Activated CD8-positive, alpha-beta memory T cell treated with anti-CD3 and anti-CD28 coated beads for 1 hour (primary cell): ENCODE measurements around the gene HOXA3.

Experiments used
- DNase-seq, 2 donors: peaks; one replicate each; pipeline ENCODE4 v3.0.0-alpha.2; 2020; ENCODE audit warnings: low read depth in 1 of 2; ENCODE audit errors: extremely low read depth in 1 of 2

The HOXA3 gene

DNA sequence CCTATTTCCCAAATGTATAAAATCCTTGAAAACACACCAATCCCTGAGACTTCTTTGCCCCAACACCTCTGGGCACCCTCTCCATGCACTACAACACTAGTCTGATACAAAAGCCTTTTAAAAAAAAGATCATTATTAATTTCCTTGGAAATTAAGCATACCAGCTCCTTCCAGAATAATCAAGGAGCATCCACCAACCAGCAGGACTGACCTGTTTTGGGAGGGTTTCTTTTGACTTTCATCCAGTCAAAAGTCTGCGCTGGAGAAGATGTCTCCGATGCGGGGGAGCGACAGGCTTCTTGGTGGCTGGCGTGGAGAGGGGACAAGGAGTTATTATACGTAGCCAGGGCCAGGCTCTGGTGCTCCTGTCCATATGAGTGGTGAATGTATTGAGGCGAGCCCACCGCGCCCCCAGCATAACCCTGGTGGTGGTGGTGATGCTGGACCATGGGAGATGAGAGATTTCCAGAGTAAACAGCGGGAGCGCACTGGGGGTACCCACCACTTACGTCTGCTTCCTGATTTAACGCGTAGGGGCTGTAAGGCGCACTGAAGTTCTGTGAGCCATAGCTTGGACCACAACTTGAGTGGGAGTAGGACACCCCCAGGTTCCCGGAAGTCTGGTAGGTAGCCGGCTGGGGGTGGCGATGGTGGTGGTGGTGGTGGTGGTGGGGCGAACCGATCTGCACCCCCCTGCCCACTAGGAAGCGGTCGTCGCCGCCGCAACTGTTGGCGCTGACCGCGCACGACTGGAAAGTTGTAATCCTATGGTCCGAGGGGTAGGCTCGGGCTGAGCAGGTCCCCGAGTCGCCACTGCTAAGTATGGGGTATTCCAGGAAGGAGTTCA, 57.1 kb downstream of the HOXA3 start:
- DNase-seq: no peak

DNA sequence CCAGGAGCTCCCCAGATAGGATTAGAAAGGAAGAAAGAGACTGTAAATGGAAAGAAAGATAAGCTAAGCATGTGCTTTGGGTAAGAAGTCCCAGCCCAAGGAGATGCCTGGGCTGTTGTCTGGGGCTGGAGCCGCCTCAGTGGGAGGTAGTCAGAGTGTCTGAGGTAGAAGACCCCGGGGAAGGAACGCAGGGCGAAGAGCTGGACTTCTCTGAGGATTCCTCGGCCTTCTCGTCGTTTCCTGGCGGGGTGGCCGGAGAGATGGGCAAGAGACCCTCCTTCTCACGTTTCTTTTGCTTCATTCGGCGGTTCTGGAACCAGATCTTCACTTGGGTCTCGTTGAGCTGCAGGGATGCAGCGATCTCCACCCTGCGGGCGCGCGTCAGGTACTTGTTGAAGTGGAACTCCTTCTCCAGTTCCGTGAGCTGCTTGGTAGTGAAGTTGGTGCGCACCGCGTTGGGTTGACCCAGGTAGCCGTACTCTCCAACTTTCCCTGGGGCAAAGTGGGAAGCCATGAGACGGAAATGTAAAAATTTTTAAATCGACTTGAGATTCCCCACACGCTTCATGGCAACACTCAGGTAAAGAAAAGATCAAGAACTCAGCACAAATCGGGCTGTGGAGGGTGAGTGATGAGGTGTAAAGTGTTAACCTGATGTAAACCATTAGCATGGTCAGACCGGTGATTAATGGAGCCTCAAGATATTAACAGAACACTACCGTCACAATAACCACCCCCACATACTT, 57.9 kb downstream of the HOXA3 start:
- DNase-seq: no peak

DNA sequence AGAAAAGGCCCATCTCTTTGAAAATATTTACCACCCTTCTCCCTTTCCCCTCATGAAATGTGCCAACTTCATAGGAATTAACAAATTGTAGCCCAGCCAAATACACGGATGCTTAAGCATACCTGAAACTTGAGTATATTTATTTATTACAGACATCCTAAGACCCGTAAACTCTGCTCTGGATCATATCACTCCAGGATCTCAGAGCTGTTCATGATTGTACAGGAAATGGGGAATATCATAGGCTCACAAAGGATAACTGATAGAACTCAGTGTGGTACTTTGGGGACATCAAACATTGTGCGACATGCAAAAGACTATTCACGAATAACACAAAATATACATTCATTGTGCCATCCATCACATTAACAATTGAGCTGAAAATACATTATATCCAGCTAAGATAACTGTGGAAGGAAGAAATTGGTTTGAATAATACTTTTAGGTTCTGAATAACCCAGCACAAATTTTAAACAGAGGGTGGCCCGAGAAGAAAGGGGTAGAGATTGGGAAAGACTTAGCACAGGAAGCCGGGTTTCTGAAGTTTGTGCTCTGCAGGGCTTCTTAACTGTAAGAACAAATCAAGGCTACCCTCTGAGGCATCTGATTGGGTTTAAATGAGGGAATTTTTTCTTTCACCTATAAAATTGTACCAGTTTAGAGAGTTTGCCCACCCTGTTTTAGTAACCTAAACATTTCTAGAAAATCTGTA, 59.0 kb downstream of the HOXA3 start:
- DNase-seq: no peak

DNA sequence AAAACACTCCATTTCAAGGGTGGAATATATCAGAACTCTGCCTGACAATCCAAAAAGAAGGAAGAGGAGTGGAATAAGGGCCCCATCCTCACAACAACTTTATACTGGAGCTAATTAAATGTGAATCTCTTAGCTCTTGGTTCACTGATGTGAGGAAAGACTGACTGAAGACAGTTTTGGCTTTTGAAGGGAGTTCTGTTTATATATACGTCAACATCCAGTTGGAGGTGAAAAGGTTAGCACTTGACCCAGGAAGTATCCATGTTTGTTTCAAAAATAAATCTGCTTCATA, 59.6 kb downstream of the HOXA3 start:
- no peak for DNase-seq

DNA sequence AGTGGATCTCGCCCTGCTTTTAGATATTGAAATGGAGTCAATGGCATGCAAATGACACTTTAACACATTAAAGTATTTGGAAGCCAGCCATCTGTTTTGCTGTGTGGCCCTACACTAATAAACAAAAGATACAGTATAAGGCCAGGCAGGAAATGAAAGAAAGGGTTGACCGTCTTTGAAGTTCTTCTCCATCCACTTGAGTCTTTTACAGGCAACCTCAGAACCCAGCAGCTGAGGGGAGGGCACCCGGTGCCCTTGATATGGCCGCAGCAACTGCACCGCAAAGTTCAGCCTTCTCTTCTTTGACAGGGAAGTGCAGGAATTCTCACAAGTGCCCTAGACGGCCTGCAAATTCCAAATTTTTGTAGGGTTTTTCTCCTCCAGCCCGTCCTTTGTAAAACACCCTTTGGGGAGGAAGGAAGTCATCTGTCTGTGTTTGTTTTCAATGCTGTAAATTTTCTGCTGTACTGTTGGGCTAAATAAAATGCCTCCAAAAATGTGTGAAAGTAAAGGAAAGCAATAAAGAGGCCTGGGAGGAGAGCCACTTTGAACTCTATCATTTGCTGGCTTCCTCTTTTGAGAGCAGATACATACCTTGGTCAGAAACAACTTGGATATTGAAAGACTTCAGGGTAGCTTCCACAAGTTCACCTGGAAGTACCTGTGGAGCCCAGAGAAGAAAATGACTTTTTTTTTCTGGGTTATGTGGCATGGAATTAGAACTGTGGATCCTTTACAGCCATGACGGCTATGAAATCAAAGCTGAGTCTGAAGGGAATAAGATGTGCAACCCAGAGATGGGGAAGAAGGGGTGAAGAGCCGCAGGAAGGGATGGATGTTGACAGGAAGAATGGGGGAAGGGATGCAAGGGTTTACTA, 60.2 kb downstream of the HOXA3 start:
- no peak for DNase-seq

DNA sequence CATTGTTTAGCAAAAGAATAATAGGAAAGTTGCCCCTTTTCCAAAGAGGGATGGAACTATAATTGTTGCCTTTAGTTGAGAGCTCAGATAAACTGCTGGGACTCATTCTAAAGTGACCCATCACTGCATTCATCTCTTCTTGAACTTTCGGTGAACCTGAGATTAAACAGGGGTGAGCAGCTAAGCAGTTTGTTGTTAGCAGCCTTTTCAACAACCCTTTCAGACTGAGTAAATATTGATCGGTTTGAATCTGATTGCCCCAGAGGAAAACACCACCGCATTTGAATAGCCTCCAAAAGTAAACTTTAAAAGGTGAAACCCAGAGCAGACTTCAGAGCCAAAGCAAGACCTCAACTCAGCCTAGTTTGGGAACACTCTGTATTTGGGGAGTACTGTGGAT, 61.3 kb downstream of the HOXA3 start:
- DNase-seq: no peak

DNA sequence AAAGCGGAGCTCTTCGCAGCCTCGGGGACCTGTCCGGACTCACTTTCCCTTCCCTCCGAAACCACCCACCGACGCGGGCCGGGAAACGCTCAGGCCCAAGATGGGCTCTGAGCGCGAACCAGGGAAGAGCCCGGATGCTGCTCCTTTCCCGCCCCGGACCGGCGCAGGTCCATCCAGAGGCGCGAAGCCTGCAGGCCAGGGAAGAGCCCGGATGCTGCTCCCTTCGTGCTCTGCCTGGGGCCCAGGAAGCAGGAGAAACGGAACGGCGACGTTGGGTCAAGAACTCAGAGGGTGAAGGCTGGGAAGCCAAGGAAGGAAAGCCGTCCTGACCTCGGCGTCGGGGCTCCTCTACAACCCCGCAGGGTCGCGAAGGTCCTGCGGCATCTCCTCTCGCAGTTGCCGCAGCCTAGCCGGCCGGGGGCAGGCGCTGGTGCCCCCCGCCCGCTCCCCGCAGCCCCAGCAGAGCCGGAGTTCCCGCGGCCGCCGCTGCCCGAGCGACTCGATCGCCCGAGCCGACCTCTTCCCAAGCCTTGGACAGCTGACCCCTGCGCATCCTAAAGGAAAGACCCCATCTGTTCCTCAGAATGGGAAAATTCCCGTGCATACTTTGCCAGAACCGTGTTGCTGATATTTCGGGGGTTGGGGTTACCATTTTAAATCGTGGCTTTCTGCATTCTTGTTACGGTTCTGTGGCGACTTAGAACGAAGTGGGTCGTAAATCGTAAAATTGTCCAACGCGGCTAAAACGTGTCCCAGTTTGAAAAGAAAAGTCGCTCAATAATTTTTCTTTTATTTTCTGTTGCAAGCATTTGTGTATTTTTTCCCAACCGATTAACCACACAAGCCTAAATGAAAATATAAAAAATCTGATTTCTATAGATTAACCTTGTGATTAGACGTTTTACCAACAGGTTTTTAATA, 64.1 kb downstream of the HOXA3 start:
- no peak for DNase-seq

DNA sequence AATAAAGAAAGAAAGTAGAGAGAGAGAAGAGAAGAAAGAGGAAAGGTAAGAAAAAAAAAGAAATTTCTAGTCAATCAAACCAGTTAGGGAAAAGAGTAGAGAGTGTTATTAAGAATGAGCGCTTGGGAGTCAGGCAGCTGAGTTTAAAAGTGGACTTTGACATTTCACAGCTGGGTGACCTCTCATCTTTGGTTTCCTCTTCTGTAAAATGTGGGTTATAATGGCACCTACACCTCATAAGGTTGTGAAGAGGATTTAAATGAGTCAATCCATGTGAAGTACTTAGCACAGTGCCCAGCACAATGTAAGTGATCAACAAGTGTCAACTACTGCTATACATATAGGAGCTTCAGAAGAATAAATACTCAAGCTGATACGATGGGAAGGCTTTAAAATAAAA, 68.7 kb downstream of the HOXA3 start:
- DNase-seq: no peak

DNA sequence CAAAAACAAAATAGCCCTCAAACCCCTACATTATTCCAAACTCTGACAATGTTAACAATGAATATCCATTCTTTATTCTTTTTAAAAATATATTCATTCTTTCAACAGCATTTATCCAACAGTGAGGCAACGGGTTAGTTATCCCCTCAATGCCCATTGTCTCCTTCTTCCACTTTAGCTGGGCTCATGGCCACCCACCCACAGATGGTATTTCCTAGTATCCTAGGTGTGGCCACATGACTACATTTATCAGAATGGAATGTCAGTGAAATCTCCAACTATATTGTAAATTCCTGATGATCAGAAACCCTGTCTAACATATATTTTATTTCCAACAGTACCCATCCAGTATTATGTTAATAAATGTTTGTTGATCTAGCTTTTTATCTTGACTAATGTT, 70.2 kb downstream of the HOXA3 start:
- DNase-seq: no peak

DNA sequence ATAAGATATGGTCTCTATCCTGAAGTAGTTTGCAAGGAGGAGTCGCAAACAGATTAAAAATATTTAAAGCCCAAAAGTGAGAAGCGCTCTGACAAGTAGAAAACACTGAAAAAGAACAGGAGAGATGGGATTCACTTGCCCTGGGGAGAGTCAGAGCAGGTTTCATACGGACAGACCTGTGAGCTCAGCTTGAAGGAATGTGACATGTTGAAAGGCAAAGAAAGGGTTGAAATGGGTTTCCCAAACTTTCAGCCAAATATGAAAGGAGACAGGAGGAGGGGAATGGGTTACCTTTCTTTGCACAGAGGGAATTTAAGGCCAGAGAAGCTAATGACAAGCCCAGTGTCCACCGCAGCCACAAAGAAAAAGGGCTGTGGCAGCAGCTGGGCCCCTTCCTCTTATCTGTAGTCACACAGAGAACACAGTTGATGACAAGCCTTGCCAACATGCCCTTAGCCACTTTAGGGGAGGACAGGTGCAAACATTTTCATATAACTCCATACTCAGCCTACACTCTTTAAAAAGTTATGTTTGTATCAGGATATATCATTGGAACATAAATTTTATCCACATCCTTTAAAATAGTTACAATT, 71.4 kb downstream of the HOXA3 start:
- DNase-seq: no peak

DNA sequence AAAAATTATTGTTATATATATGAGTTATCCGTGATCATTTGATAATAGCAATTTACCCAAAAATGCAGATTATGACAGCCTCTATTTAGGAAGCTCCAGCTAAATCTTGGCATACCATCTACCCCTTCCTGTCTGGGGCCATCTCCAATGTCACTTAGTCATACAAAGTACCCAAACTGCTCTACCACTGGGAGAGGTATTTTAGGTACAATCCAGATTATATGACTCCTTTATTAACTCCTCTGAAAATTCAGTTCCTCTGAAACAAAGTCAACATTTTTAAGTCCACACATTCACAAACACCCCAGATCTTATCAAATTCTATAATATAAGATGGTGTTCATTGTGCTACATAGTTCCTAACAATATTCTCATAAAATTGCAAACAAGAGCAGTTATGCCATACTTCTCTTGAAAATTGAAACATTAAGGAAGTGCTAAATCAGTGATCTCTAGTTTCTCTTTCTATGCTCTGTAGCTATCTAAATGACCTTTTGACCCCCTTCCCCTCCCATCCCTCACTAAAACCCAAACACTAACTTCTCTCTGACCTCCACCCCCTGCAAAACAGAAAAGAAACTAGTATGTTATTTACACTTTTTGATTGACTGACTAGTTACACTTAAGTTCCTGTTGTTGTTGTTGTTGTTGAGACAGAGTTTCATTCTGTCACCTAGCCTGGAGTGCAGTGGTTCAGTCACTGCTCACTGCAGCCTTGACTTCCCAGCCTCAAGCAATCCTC, 73.0 kb downstream of the HOXA3 start:
- DNase-seq: no peak

DNA sequence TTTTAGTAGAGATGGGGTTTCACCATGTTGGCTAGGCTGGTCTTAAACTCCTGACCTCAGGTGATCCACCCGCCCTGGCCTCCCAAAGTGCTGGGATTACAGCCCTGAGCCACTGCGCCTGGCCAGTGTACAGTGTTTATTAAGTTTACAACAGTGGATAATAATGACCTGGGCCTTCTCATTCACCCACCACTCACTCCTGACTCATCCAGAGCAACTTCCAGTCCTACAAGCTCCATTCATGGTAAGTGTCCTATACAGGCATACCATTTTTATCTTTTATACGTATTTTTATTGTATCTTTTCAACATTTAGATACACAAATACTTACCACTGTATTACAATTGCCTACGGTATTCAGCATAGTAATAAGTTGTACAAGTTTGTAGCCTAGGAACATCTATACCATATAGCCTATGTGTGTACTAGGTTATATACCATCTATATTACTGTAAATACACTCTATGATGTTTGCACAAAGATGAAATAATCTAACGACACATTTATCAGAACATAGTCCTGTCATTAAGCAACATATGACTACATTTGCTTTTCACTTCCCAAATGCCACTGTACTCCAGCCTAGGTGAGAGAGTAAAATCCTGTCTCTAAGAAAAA, 73.7 kb downstream of the HOXA3 start:
- no peak for DNase-seq

DNA sequence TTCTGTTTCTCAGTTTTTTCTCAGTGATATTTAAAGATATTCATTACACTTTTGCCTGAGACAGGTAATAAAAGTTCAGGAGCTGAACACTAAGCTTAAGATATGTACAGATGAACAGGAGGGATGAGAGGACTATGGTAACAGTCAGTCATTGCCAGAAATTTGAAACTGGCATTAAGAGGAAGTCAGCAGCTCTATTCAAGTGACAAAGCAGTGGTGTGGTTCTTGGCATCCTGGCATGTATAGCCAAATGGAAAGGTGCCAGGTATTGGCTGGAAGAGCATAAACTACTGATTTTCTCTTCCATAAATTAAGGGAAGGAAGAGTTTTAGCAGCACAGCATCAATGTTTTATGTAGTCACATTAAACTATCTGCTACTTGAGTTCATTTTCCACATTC, 79.3 kb downstream of the HOXA3 start:
- DNase-seq: no peak

DNA sequence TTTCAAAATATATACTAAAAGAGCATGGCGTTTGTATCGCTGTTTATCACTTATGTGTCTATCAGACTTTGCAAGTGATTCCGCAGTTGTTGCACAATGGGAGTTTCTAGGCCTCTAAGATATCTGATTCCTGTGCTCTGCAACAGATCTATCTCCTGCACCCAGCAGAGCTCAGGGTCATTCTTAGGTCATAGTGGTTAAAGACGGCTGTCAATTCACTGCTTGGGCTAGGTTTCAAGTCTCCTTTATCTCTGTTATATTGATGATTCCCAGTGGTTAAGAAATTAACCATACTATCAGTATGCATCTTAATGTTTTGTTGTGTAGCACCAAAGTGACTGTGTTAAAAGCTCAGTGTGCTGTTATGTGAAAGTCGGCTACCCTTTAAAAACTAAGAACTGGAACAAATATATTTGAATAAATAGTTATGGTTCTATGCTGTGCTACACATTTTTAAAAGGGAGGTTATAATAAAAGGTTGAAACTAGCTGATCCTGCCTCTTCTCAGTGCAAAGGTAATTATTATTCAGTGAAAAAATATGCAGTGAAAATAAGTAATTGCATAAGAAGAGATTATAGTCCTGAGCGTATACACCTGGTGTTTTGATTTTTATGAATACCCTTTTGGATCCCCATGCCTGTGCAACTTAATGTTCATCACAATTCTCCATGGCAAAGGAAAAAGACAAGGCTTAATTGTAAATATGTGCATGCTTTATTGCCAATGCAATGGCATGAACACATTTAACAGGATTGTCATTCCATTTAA, 80.6 kb downstream of the HOXA3 start:
- DNase-seq: no peak

DNA sequence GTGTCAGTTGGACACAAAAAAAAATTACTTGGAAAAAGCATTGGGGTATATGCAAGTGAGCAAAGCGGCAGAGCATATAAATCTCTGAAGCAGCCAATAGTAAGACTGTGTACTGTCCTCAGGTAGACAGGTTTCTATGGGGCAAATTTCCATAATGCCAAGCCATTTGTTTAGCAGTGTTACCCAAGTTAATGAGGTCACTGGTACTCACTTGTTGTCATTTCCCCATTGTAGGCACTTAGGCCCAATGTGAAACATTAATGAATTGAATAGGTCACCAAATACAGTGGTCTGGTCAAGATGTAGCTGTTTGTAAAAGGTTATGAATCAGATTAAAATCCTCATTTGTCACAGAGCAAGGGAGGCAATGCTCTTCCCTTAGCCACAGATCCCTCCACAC, 84.1 kb downstream of the HOXA3 start:
- DNase-seq: no peak

DNA sequence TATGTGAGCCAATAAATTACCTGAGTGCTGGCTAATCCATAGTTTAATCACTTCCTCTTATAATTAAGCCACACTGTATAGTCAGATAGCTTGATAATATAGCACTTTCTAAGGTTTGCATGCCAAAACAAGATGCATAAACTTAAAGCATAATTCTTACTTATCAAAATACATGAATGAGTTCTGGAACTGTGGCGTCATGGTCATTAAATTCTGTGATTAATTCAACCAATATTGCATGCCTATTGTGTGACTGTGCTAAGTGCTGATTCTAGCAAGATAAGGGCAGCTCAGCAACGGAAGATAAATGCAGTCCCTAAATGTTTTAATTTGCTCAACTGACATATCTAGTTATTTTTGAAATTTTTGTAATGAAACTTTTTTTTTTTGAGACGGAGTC, 86.2 kb downstream of the HOXA3 start:
- no peak for DNase-seq

DNA sequence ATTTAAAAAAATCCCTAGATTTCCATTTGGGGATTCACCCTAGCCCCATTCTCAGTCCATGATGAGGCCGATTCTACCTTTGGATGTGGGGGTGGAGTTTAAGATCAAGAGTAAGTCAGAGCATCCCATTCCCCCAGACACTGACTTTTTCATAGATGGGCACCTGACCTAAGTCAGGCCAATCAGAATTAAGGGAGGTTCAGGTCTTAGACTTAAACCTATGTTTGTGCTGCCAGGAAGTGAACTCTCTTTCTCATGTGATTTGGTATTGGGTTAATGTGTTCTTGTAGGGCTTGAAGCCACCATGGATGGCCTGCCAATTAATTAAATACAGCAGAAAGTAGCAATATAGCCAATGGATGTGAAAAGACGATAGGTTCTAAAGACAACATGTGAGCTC, 86.7 kb downstream of the HOXA3 start:
- no peak for DNase-seq

DNA sequence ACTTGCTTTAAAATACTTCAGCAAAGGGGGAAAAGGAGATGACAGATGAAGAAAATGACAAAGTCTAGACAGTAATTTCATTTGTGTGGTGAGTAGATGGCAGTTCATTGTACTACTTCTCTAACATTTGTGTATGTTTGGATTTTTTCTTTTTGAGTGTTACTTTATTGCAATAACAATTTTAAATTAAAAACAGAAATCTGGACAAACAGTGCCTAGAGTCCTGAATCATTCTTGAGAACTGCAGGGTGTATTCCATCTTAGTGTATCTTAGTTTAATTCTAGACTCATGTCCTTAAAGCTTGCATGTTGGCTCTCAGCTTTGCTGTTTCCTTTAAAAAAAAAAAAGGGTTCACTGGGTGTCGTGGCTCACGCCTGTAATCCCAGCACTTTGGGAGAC, 87.7 kb downstream of the HOXA3 start:
- DNase-seq: no peak
